GM18873 (cell line): ENCODE data around the gene CALY.

Experiments used
- ATAC-seq: cut with Tn5 transposase; IDR thresholded peaks from one replicate; pipeline ENCODE4 v1.9.1; 2021; ENCODE audit warnings: mild to moderate bottlenecking, moderate library complexity, moderate number of reproducible peaks; ENCODE audit not compliant: unreplicated experiment, low FRiP score

CALY gene

DNA sequence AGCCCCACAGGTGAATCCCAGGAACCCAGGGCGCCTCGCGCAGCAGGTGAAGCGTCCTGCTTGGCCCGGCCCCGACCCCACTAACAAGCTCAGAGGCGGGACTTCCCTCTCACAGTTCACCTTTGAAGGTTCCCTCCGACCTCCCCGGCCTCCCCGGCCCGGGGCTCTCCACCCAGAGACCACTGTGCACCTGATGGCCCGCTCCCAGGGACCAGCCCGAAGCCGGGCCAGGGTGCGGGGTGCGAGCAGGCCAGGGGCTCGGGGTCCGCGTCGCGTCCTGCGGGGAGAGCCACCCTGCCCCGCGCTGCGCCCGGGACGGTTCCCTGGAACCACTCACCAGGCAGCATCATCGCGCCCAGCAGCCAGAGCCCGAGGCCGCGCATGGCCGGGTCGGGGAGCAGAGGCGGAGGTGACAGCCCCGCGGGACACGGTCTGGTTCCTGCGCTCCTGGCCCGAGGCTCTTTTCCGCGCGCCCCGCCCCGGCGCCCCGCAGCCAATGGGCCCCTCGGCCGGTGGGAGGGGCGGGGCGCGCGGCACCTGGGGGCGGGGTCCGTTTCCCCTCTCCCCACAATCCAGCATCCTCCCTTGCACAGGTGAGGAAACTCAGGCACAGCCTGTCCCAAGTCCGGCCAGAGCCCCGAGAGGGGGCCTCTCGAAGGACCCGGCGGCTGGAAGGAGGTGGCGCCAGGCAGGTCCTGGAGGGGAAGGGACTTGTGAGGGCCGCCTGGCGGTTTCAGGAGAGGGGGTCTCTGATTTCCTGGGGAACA lies 60.1 kb downstream of the CALY start, which contains the start of gene ADAM8:
TSS of gene ADAM8 (minus strand) at position 434 of the 767 bp plus-strand sequence. CDS start at position 383, 51 bp downstream.
- ATAC-seq = no peak

DNA sequence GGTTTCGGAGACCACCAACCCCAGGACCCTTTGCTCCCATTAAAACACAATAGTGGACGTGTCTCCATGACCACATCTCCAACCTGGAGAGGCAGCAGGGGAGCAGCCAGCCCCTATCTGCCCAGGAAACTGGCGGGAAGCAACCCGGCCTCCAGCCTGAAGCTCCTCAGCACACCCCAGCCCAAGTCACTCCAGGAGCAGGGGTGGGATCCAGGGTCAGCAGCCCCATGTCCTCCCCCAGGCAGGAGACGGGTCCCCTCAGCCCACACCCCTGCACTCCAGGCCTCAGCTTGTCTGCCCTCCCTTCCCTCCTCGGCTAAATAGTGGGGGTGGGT lies 60.6 kb downstream of the CALY start:
- no peak for ATAC-seq

DNA sequence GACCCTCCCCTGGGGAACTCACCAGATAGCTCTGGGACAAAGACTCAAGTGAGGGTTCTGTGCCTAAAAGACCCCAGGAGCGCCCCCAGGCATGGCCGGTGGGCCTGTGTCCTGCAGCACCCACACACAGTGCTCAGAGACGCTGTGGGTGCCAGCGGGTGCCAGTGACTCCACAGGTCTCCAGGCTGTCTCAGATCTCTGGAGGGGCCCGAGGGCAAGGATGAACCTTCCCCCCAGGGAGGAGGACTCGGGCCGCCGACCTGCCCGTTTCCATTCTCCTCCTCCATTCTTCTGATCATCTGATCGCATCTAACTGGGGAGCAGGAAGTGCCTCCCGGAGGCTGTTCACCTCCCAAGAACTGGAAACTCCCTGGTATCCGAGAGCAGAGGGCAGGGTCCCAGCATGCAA lies 61.0 kb downstream of the CALY start:
- ATAC-seq = peak; percentile 37

DNA sequence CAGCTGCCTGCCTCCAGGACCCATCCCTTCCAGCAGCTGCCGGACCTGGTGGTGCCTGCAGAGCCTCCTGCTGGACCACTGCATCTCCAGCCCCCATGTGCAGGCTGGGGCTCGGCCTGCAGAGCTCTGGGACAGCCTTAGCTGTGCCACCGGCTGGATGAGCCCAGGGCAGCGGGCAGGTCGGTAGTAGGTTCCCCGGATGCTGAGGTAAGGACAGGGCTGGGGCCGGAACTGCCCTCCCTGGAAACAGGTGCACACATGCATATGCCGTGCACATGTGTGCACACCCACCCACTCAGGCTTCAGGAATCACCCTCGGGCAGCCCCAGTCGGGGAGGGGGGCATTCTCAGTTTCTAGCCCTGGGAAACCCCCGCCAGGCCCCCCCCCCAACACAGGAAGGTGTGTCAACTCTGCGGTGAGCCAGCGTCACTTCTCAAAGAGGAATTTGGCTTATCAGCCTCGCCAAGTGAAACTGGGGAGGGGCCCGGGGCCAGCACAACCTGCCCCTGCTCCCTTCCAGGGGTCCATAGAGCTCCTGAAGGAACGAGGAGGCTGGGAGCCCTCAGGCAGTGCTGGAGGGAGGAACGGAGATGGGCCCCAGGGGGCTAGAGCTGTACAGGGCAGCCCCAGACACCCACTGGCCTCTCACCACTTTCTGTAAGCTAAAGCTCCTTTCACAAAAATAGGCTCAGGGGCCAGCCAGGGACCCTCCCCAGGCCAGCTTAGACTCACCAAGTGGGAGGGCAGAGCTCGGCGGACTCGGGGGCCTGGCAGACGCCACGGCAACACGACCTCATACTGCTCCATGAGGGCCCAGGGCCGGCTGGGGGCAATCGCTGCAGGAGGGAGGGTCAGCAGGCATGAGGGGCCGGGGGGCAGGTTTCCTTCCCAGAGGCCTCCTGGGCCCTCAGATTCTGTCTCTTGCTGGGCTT lies 61.7 kb downstream of the CALY start:
- ATAC-seq = peak; percentile 48
